ENCODE measurements around the gene ALG13.

DNA sequence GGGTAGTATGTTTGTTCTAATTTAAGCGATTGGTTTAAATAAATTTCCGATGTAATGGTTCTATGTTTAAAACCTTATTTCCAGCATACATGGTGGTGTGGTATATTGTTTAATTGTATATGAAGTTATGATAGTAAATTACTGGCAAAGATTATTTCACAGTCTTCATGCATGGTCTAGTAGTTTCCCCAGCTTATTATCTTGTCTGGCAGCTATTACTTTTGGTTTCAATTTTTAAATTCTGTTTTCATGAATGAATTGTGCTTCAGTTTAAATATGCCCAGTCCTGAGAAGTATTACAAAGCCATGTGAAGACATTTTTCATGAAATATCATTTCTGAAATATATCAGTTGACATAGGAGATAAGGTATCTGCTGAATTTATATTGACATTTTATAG lies 6.3 kb downstream of the ALG13 start:
- TF ChIP-seq, protein P1, sequence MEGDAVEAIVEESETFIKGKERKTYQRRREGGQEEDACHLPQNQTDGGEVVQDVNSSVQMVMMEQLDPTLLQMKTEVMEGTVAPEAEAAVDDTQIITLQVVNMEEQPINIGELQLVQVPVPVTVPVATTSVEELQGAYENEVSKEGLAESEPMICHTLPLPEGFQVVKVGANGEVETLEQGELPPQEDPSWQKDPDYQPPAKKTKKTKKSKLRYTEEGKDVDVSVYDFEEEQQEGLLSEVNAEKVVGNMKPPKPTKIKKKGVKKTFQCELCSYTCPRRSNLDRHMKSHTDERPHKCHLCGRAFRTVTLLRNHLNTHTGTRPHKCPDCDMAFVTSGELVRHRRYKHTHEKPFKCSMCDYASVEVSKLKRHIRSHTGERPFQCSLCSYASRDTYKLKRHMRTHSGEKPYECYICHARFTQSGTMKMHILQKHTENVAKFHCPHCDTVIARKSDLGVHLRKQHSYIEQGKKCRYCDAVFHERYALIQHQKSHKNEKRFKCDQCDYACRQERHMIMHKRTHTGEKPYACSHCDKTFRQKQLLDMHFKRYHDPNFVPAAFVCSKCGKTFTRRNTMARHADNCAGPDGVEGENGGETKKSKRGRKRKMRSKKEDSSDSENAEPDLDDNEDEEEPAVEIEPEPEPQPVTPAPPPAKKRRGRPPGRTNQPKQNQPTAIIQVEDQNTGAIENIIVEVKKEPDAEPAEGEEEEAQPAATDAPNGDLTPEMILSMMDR (IDR thresholded peaks at IDR 0.05; ENCODE audit: low read length), result no peak
- no peak for TF ChIP-seq EZH2 (optimal IDR thresholded peaks at IDR 0.05; ENCODE audit: low read depth, low read length)
